ENCODE data around the gene GPSM3. TPM values are rescaled to one million over a fixed set of nuclear protein-coding genes. Genes with fewer than 3 reads are reported as not detected.

Gene GPSM3
- total and polyA plus RNA-seq, 2 of the 13 experiments (the other 11 are each of a cell fraction or from before 2014, with no cell fraction given) = 0.18 to 6.2 TPM

DNA sequence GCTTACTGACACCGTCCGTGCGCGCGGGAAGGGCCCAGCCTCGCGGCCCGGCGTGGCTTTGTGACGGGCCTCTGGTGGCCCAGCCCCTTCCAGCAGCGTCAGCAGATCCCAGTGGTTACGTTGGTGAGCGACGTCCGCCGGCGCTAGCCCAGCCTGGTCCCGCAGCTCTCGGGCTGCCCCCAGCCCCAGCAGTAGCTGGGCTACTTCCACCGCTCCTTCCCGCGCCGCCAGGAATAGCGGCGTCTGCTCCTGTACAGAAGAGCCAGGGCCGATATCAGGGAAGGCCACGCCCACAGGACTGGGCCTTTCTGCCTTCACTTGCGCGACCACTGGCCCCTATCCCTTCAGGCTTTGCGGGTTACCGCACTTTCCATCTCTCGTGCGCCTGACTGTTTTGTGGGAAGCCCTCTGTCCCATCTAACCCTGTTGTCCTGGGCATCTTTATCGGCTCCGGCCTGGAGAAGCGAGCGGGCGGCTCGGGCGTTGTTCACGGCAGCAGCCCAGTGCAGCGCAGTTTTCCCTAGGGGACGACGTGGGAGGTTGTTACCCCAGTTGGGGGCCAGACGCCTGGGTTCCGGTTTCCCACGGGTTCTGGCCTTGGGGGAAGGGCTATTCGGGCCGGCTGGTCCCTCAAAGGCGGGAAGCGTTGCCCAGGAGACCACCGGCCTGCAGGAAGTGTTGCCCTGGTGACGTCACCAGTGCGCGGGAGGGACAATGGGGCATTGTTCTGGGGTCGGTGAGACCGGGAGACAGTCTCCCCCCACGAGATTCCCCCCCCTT lies 3.6 kb upstream of the GPSM3 start (continued):
- TF ChIP-seq GMEB2 (CRISPR knock-in tag; IDR thresholded peaks at IDR 0.05; ENCODE audit: low read depth) (peak; percentile 91), TARDBP (CRISPR knock-in tag; IDR thresholded peaks at IDR 0.05) (peak; percentile 23; the same call in 1 of the 2 replicates), ZC3H13 (CRISPR knock-in tag; IDR thresholded peaks at IDR 0.05) (peak; percentile 78; the same call in 1 of the 2 replicates), SMC3 (IDR thresholded peaks at IDR 0.05; ENCODE audit: low read length) (no peak), MED13 (CRISPR knock-in tag; IDR thresholded peaks at IDR 0.05) (peak; percentile 25; the same call in 1 of the 2 replicates), FOXP1 (IDR thresholded peaks at IDR 0.05) (no peak), FOXP1 (CRISPR knock-in tag; IDR thresholded peaks at IDR 0.05) (no peak; the same call in none of the 2 replicates), ZNF407 (CRISPR knock-in tag; IDR thresholded peaks at IDR 0.05; ENCODE audit: not compliant biosample characterization) (peak; percentile 91), JARID2 (CRISPR knock-in tag; IDR thresholded peaks at IDR 0.05; ENCODE audit: insufficient replicate concordance) (no peak), ZNF629 (CRISPR knock-in tag; conservative IDR thresholded peaks at IDR 0.05) (no peak)
- TF ChIP-seq, protein P1, sequence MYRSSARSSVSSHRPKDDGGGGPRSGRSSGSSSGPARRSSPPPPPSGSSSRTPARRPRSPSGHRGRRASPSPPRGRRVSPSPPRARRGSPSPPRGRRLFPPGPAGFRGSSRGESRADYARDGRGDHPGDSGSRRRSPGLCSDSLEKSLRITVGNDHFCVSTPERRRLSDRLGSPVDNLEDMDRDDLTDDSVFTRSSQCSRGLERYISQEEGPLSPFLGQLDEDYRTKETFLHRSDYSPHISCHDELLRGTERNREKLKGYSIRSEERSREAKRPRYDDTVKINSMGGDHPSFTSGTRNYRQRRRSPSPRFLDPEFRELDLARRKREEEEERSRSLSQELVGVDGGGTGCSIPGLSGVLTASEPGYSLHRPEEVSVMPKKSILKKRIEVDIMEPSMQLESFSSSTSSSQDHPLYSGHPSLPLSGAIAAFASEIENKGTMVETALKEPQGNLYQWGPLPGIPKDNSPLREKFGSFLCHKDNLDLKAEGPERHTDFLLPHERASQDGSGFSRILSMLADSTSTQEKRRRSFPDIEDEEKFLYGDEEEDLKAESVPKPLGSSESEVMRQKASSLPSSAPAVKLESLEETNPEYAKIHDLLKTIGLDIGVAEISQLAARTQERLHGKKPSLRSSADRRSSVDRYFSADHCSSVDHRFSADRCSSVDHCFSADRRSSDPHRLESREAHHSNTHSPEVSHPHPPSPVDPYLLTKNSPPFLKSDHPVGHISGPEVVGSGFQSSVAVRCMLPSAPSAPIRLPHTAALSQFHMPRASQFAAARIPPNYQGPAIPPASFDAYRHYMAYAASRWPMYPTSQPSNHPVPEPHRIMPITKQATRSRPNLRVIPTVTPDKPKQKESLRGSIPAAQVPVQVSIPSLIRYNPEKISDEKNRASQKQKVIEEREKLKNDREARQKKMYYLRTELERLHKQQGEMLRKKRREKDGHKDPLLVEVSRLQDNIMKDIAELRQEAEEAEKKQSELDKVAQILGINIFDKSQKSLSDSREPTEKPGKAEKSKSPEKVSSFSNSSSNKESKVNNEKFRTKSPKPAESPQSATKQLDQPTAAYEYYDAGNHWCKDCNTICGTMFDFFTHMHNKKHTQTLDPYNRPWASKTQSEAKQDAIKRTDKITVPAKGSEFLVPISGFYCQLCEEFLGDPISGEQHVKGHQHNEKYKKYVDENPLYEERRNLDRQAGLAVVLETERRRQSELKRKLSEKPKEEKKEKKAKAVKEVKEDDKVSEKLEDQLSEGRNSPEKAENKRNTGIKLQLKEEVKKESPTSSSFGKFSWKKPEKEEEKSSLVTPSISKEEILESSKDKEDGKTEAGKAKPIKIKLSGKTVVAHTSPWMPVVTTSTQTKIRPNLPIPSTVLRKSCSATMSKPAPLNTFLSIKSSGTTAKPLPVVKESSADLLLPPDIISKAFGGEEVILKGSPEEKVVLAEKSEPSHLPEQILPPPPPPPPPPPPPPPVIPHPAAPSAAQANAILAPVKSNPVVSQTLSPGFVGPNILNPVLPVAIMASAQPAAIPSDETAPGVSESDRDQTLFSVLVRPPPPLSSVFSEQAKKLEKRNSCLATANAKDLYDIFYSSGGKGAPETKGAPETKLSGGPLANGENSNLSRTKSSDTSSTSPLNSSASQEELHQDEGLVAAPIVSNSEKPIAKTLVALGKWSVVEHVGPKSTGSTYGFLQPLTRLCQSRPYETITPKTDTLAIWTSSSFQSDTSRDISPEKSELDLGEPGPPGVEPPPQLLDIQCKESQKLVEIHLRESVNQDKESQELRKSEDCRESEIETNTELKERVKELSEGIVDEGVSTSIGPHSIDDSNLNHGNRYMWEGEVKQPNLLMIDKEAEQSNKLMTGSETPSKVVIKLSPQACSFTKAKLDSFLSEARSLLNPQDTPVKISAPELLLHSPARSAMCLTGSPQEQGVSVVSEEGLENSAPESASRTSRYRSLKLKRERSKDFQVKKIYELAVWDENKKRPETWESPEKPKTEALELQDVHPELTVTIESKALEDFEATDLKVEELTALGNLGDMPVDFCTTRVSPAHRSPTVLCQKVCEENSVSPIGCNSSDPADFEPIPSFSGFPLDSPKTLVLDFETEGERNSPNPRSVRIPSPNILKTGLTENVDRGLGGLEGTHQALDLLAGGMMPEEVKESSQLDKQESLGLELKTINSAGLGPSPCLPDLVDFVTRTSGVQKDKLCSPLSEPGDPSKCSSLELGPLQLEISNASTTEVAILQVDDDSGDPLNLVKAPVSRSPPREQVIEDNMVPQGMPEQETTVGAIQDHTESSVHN (CRISPR knock-in tag; IDR thresholded peaks at IDR 0.05) = peak; percentile 73; the same call in 1 of the 2 replicates
